IMR-90 (cell line): Measurements from ENCODE around the gene CTPS1. TPM values are rescaled to one million over a fixed set of nuclear protein-coding genes. Genes with fewer than 3 reads are reported as not detected.
A peak's percentile ranks its signal among the peaks of the same experiment; 100 is the strongest.

Source experiments
- ATAC-seq: fragments of 200-7000 bp; cut with Tn5 transposase; 2 replicates; pipeline ENCODE4 v1.9.1; 2020; ENCODE audit warnings: low read depth, mild to moderate bottlenecking, moderate library complexity
- BruUV-seq: library from RNA; stranded (reverse); fragments of 400-500 nt; replicated peaks from 2 replicates; lab custom pipeline; 2021; lab: Mats Ljungman, UMichigan
- CTCF ChIA-PET: fragments of 300-600 bp; formaldehyde crosslinking; extraction: SDS; loops from one replicate; lab custom pipeline; 2021; ENCODE audit warnings: antibody characterized with exemption; lab: Yijun Ruan, JAX
- POLR2A ChIA-PET: fragments of 300-600 bp; sonication (Branson Sonifier 250); formaldehyde crosslinking; loops from one replicate; lab custom pipeline; 2022; ENCODE audit warnings: antibody characterized with exemption; ENCODE audit not compliant: unreplicated experiment; lab: Charles Lee
- DNase-seq: peaks from one replicate; pipeline ENCODE4 v3.0.0; 2013
- H2AFZ ChIP-seq: replicated peaks from 2 replicates; pipeline ENCODE3; 2013; ENCODE audit warnings: low read length, mild to moderate bottlenecking; ENCODE audit not compliant: poor library complexity
- H2AK5ac ChIP-seq: 2 replicates; pipeline ENCODE4 v1.6.1; 2013; ENCODE audit warnings: low read depth, low read length, inconsistent platforms
- H2AK9ac ChIP-seq: replicated peaks from 2 replicates; pipeline ENCODE3; 2013; ENCODE audit warnings: mild to moderate bottlenecking, low read depth, low read length, moderate library complexity; ENCODE audit not compliant: poor library complexity
- H2BK120ac ChIP-seq: 2 replicates; pipeline ENCODE4 v1.6.1; 2013; ENCODE audit warnings: low read depth, low read length, inconsistent platforms
- H2BK15ac ChIP-seq: 3 replicates; pipeline ENCODE4 v1.6.1; 2013; ENCODE audit warnings: low read depth, low read length, inconsistent platforms
- H2BK20ac ChIP-seq: 2 replicates; pipeline ENCODE4 v1.6.1; 2013; ENCODE audit warnings: low read depth, mild to moderate bottlenecking, inconsistent platforms, low read length, moderate library complexity
- H2BK5ac ChIP-seq: 2 replicates; pipeline ENCODE4 v1.6.1; 2013; ENCODE audit warnings: mild to moderate bottlenecking, low read depth, low read length, inconsistent platforms; ENCODE audit not compliant: poor library complexity, severe bottlenecking
- H3K14ac ChIP-seq: replicated peaks from 2 replicates; pipeline ENCODE4 v1.6.1; 2013; ENCODE audit warnings: low read depth, low read length, inconsistent platforms
- H3K18ac ChIP-seq: 2 replicates; pipeline ENCODE4 v1.6.1; 2013; ENCODE audit warnings: low read depth, low read length, control low read depth
- H3K23ac ChIP-seq: 2 replicates; pipeline ENCODE4 v1.6.1; 2013; ENCODE audit warnings: low read depth, low read length, inconsistent platforms
- H3K27ac ChIP-seq: 2 replicates; pipeline ENCODE4 v1.5.1; 2013; ENCODE audit warnings: mild to moderate bottlenecking, control low read depth, low read length; ENCODE audit not compliant: insufficient read depth
- H3K27me3 ChIP-seq: 2 replicates; pipeline ENCODE4 v1.6.1; 2013; ENCODE audit warnings: low read length; ENCODE audit not compliant: control insufficient read depth, insufficient read depth
- H3K36me3 ChIP-seq: 2 replicates; pipeline ENCODE4 v1.6.1; 2013; ENCODE audit warnings: low read length, mixed read lengths; ENCODE audit not compliant: control insufficient read depth, insufficient read depth
- H3K4ac ChIP-seq: 2 replicates; pipeline ENCODE4 v1.6.1; 2013; ENCODE audit warnings: low read depth, low read length, inconsistent platforms
- H3K4me1 ChIP-seq: 2 replicates; pipeline ENCODE4 v1.6.1; 2013; ENCODE audit warnings: low read length, mixed read lengths; ENCODE audit not compliant: control insufficient read depth, insufficient read depth
- H3K4me2 ChIP-seq: 2 replicates; pipeline ENCODE4 v1.6.1; 2013; ENCODE audit warnings: low read depth, mild to moderate bottlenecking, control low read depth, low read length, moderate library complexity
- H3K4me3 ChIP-seq: 2 replicates; pipeline ENCODE4 v1.5.1; 2013; ENCODE audit warnings: low read depth, mild to moderate bottlenecking, control low read depth, low read length, moderate library complexity; ENCODE audit not compliant: insufficient read depth
- H3K56ac ChIP-seq: 2 replicates; pipeline ENCODE4 v1.6.1; 2013; ENCODE audit warnings: low read length, inconsistent platforms; ENCODE audit not compliant: insufficient read depth; ENCODE audit errors: extremely low read depth
- H3K79me1 ChIP-seq, 2 experiments: 2 replicates each; pipeline ENCODE4 v1.6.1; 2013; ENCODE audit warnings: low read length in 2 of 2, inconsistent platforms in 1 of 2, low read depth in 1 of 2
- H3K9ac ChIP-seq: 2 replicates; pipeline ENCODE4 v1.6.1; 2013; ENCODE audit warnings: low read depth, low read length, control low read depth
- H3K9me1 ChIP-seq: 2 replicates; pipeline ENCODE4 v1.6.1; 2013; ENCODE audit warnings: low read length, inconsistent platforms; ENCODE audit not compliant: insufficient read depth
- H3K9me3 ChIP-seq: 2 replicates; pipeline ENCODE4 v1.6.1; 2013; ENCODE audit warnings: low read length; ENCODE audit not compliant: control insufficient read depth, insufficient read depth
- H4K20me1 ChIP-seq: 2 replicates; pipeline ENCODE4 v1.6.1; 2013; ENCODE audit warnings: low read length, inconsistent platforms; ENCODE audit not compliant: insufficient read depth
- H4K5ac ChIP-seq: 2 replicates; pipeline ENCODE4 v1.6.1; 2013; ENCODE audit warnings: mild to moderate bottlenecking, low read depth, low read length, control low read depth
- H4K8ac ChIP-seq, 2 experiments: 2 replicates each; pipeline ENCODE4 v1.6.1; 2013; ENCODE audit warnings: low read depth in 2 of 2, low read length in 2 of 2, control low read depth in 1 of 2, inconsistent platforms in 1 of 2
- H4K91ac ChIP-seq: 2 replicates; pipeline ENCODE4 v1.6.1; 2013; ENCODE audit warnings: low read depth, low read length, inconsistent platforms; ENCODE audit not compliant: insufficient read depth
- BHLHE40 ChIP-seq: fragments of 150-350 bp; IDR thresholded peaks from 2 replicates; pipeline ENCODE4 v1.6.1; 2016; ENCODE audit warnings: mild to moderate bottlenecking, low read depth, low read length
- CEBPB ChIP-seq: IDR thresholded peaks from 2 replicates; pipeline ENCODE4 v1.6.1; 2012; ENCODE audit warnings: low read depth, low read length, improper control_type of control experiment
- CHD1 ChIP-seq: IDR thresholded peaks from 2 replicates; pipeline ENCODE4 v1.6.1; 2012; ENCODE audit warnings: low read depth, low read length, improper control_type of control experiment
- ELK1 ChIP-seq: fragments of 150-350 bp; IDR thresholded peaks from 2 replicates; pipeline ENCODE4 v1.6.1; 2016; ENCODE audit warnings: low read depth, mild to moderate bottlenecking, low read length, moderate library complexity, borderline replicate concordance
- FOS ChIP-seq: fragments of 150-350 bp; IDR thresholded peaks from 2 replicates; pipeline ENCODE4 v1.6.1; 2016; ENCODE audit warnings: low read depth, low read length
- MAFK ChIP-seq: IDR thresholded peaks from 2 replicates; pipeline ENCODE4 v1.6.1; 2012; ENCODE audit warnings: low read depth, low read length, improper control_type of control experiment
- MAZ ChIP-seq: IDR thresholded peaks from 2 replicates; pipeline ENCODE4 v1.6.1; 2012; ENCODE audit warnings: low read depth, mild to moderate bottlenecking, low read length, improper control_type of control experiment, moderate library complexity, borderline replicate concordance
- MXI1 ChIP-seq: IDR thresholded peaks from 2 replicates; pipeline ENCODE4 v1.6.1; 2012; ENCODE audit warnings: low read depth, mild to moderate bottlenecking, low read length, moderate library complexity, borderline replicate concordance
- NFE2L2 ChIP-seq: fragments of 150-350 bp; IDR thresholded peaks from 2 replicates; pipeline ENCODE4 v1.6.1; 2016; ENCODE audit warnings: low read depth, mild to moderate bottlenecking, low read length
- POLR2A ChIP-seq: IDR thresholded peaks from 2 replicates; pipeline ENCODE4 v1.6.1; 2012; ENCODE audit warnings: mild to moderate bottlenecking, low read depth, low read length
- RAD21 ChIP-seq: IDR thresholded peaks from 2 replicates; pipeline ENCODE4 v1.6.1; 2012; ENCODE audit warnings: low read length, improper control_type of control experiment
- RCOR1 ChIP-seq: IDR thresholded peaks from 2 replicates; pipeline ENCODE4 v1.6.1; 2012; ENCODE audit warnings: mild to moderate bottlenecking, low read length, improper control_type of control experiment; ENCODE audit not compliant: insufficient replicate concordance
- RFX5 ChIP-seq: IDR thresholded peaks from 2 replicates; pipeline ENCODE4 v1.8.0; 2012; ENCODE audit warnings: low read depth, mild to moderate bottlenecking, low read length, moderate library complexity
- SMC3 ChIP-seq: fragments of 150-350 bp; IDR thresholded peaks from 2 replicates; pipeline ENCODE4 v1.6.1; 2016; ENCODE audit warnings: low read depth, mild to moderate bottlenecking, antibody characterized with exemption, low read length, moderate library complexity
- USF2 ChIP-seq: fragments of 150-350 bp; IDR thresholded peaks from 2 replicates; pipeline ENCODE4 v1.6.1; 2017; ENCODE audit warnings: mild to moderate bottlenecking, antibody characterized with exemption, low read length, low read depth
- WGBS, 2 experiments: methylation state at CpG; one replicate each; pipeline versions ENCODE4 v1.1.5 to v1.1.7; 2013; ENCODE audit warnings: missing lambda C conversion rate in 2 of 2; ENCODE audit not compliant: insufficient read length in 1 of 2; ENCODE audit errors: extremely low coverage in 2 of 2; 5-methylcytosine and 5-hydroxymethylcytosine counted together
- dilution Hi-C: fragments of 300-500 bp; cut with HindIII; formaldehyde crosslinking; loops from one replicate; pipeline ENCODE4 v1.14.3; 2018; ENCODE audit warnings: low sequenced_read_pairs; ENCODE audit not compliant: unreplicated experiment
- in situ Hi-C: fragments of 300-500 bp; cut with MboI; formaldehyde crosslinking; loops from 3 replicates; pipeline ENCODE4 v1.14.3; 2019; ENCODE audit warnings: low sequenced_read_pairs, inconsistent platforms, mixed read lengths
- intact Hi-C: fragments of 100-400 bp; cut with micrococcal nuclease; formaldehyde crosslinking; loops from 2 replicates; pipeline ENCODE4 v1.10.0; 2022
- polyA plus RNA-seq, 3 experiments: library from polyadenylated mRNA; depleted of rRNA; stranded (reverse); fragments of >200 nt; gene quantifications; 2 replicates each; pipeline ENCODE4 v1.2.3, GENCODE V29; 2012; ENCODE audit warnings: low replicate concordance in 1 of 3
- total RNA-seq: library from RNA; depleted of rRNA; stranded (reverse); fragments of >200 nt; gene quantifications from 2 replicates; pipeline ENCODE4 v1.2.3, GENCODE V29; 2012
- TF ChIP-seq, protein P1 (sequence below): conservative IDR thresholded peaks from 2 replicates; pipeline ENCODE4 v1.5.1; 2012; ENCODE audit warnings: mild to moderate bottlenecking, low read depth, low read length, improper control_type of control experiment

CTPS1 gene
- total and polyA plus RNA-seq, 2 of the 4 experiments (the other 2 are of a cell fraction), result 40.4 to 41.0 TPM

- Histone ChIP-seq H3K18ac (no peak overlapping the region), H3K56ac (no peak overlapping the region), H3K4me3 (no peak overlapping the region), H4K20me1 (peaks cover 39% of the 10 kb centered on the region), H2AFZ (no peak overlapping the region), H3K36me3 (peaks cover 18% of the 10 kb centered on the region), H2BK15ac (no peak overlapping the region), H3K27ac (no peak overlapping the region), H3K4me2 (no peak overlapping the region), H3K27me3 (no peaks in the 10 kb centered on the region), H2AK9ac (no peak overlapping the region), H3K4me1 (peaks cover 30% of the 10 kb centered on the region), H4K91ac (no peak overlapping the region), H3K23ac (0 out of 2 replicates have a peak overlapping the region, but pooled peaks have one; percentile 15), H2BK20ac (no peak overlapping the region), H4K8ac (no peak overlapping the region), H2BK120ac (no peak overlapping the region), H4K5ac (no peak overlapping the region), H3K4ac (no peak overlapping the region), H3K14ac (no peak overlapping the region), H3K9me3 (no peaks in the 10 kb centered on the region), H2AK5ac (no peak overlapping the region), H3K9me1 (peaks cover 16% of the 10 kb centered on the region), H2BK5ac (peak overlapping the region; percentile 12), H3K79me1 (peaks cover 25 to 74% of the 10 kb centered on the region in 2 experiments), H3K9ac (no peak overlapping the region)
- WGBS, 2 experiments, result no CpG with 5 or more reads among the region's 1 CpG
- no peak for ATAC-seq
- in situ Hi-C loops, result no loop called here
- ChIA-PET CTCF (no interaction called here), POLR2A (no interaction called here)
- BruUV-seq, result no TSS peak
- no peak for DNase-seq
- no peak for TF ChIP-seq NFE2L2
- TF ChIP-seq BHLHE40, result no peak
- TF ChIP-seq CEBPB, result no peak
- TF ChIP-seq CHD1, result no peak
- TF ChIP-seq, protein P1, sequence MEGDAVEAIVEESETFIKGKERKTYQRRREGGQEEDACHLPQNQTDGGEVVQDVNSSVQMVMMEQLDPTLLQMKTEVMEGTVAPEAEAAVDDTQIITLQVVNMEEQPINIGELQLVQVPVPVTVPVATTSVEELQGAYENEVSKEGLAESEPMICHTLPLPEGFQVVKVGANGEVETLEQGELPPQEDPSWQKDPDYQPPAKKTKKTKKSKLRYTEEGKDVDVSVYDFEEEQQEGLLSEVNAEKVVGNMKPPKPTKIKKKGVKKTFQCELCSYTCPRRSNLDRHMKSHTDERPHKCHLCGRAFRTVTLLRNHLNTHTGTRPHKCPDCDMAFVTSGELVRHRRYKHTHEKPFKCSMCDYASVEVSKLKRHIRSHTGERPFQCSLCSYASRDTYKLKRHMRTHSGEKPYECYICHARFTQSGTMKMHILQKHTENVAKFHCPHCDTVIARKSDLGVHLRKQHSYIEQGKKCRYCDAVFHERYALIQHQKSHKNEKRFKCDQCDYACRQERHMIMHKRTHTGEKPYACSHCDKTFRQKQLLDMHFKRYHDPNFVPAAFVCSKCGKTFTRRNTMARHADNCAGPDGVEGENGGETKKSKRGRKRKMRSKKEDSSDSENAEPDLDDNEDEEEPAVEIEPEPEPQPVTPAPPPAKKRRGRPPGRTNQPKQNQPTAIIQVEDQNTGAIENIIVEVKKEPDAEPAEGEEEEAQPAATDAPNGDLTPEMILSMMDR, result no peak
- TF ChIP-seq RCOR1, result no peak
- TF ChIP-seq ELK1, result no peak
- TF ChIP-seq USF2, result no peak
- TF ChIP-seq MAFK, result no peak
- TF ChIP-seq POLR2A, result no peak
- TF ChIP-seq RAD21, result no peak
- TF ChIP-seq MAZ, result no peak
- no peak for TF ChIP-seq RFX5
- TF ChIP-seq MXI1, result no peak
- TF ChIP-seq FOS, result no peak
- TF ChIP-seq SMC3, result no peak
- dilution Hi-C loops, result no loop called here
- intact Hi-C loops, result no loop called here
Observed at GRCh38 chr1:40982721-40983120, 3.2 kb downstream of the CTPS1 start.
